MCF 10A (cell line): ENCODE results near the gene WFDC2. TPM values are rescaled to one million over a fixed set of nuclear protein-coding genes. Genes with fewer than 3 reads are reported as not detected.

ENCODE experiments used
- BruUV-seq: library from RNA; stranded (reverse); fragments of 400-500 nt; replicated peaks from 2 replicates; lab custom pipeline; 2021; lab: Mats Ljungman, UMichigan
- CTCF ChIA-PET: fragments of 300-600 bp; sonication (Branson Sonifier 250); formaldehyde crosslinking; extraction: SDS; loops from one replicate; lab custom pipeline; 2021; ENCODE audit warnings: antibody characterized with exemption, inconsistent platforms; lab: Yijun Ruan, JAX
- POLR2A ChIA-PET: fragments of 300-600, 350-650 bp; sonication (Branson Sonifier 250); formaldehyde crosslinking; extraction: SDS; loops from one replicate; lab custom pipeline; 2020; ENCODE audit warnings: antibody characterized with exemption, inconsistent platforms; lab: Yijun Ruan, JAX
- DNase-seq: peaks from one replicate; pipeline ENCODE4 v3.0.0-alpha.2; 2018; ENCODE audit not compliant: unreplicated experiment
- H3K27ac Mint-ChIP-seq: one replicate; pipeline ENCODE4 v1.8.0; 2022; ENCODE audit warnings: mild to moderate bottlenecking, low read depth, mixed read lengths; ENCODE audit not compliant: unreplicated experiment
- H3K27me3 Mint-ChIP-seq: one replicate; pipeline ENCODE4 v1.8.0; 2022; ENCODE audit warnings: mixed read lengths; ENCODE audit not compliant: insufficient read depth, unreplicated experiment
- H3K36me3 Mint-ChIP-seq: one replicate; pipeline ENCODE4 v1.8.0; 2022; ENCODE audit warnings: mild to moderate bottlenecking, moderate library complexity, mixed read lengths; ENCODE audit not compliant: insufficient read depth, unreplicated experiment
- H3K4me1 Mint-ChIP-seq: one replicate; pipeline ENCODE4 v1.8.0; 2022; ENCODE audit warnings: mixed read lengths; ENCODE audit not compliant: insufficient read depth, unreplicated experiment
- H3K4me3 Mint-ChIP-seq: one replicate; pipeline ENCODE4 v1.8.0; 2022; ENCODE audit warnings: mild to moderate bottlenecking, moderate library complexity, mixed read lengths; ENCODE audit not compliant: unreplicated experiment
- H3K9me3 Mint-ChIP-seq: one replicate; pipeline ENCODE4 v1.8.0; 2022; ENCODE audit warnings: mixed read lengths; ENCODE audit not compliant: unreplicated experiment
- CTCF ChIP-seq: fragments of 200-600 bp; IDR thresholded peaks from one replicate; pipeline ENCODE4 v1.8.0; 2022; ENCODE audit warnings: antibody characterized with exemption, mild to moderate bottlenecking; ENCODE audit not compliant: unreplicated experiment
- intact Hi-C: fragments of 100-400 bp; cut with micrococcal nuclease; formaldehyde crosslinking; loops from 2 replicates; pipeline ENCODE4 v1.14.1; 2022
- total RNA-seq: library from RNA; stranded (reverse); gene quantifications from 2 replicates; pipeline ENCODE4 v1.2.3, GENCODE V29; 2022

The WFDC2 gene
- total RNA-seq, 1 experiment from 2014 or later: not detected

- no peaks in the 10 kb centered on the region for H3K9me3 Mint-ChIP-seq
- intact Hi-C loops: no loop called here
- peak overlapping the region; percentile 69 for H3K27ac Mint-ChIP-seq
- H3K36me3 Mint-ChIP-seq: no peaks in the 10 kb centered on the region
- peaks cover under 1% of the 10 kb centered on the region for H3K27me3 Mint-ChIP-seq
- BruUV-seq: TSS peak; percentile 33
- DNase-seq: peak; percentile 53
- CTCF ChIA-PET: no interaction called here
- POLR2A ChIA-PET: interaction anchor here (0.9 to 3.7 kb wide), 5 partner anchors 8 to 170 kb away, joined by 3 to 49 read pairs (median 3); partner anchors contain the start of gene SPINT3
- H3K4me1 Mint-ChIP-seq: peaks cover 35% of the 10 kb centered on the region
- H3K4me3 Mint-ChIP-seq: no peak overlapping the region
- no peak for TF ChIP-seq CTCF
Observed at GRCh38 chr20:45507011-45507820, 37.7 kb downstream of the WFDC2 start.

- H3K27ac Mint-ChIP-seq: no peak overlapping the region
- peaks cover 35% of the 10 kb centered on the region for H3K4me1 Mint-ChIP-seq
- H3K4me3 Mint-ChIP-seq: no peak overlapping the region
- no peak for TF ChIP-seq CTCF
- no TSS peak for BruUV-seq
- no peaks in the 10 kb centered on the region for H3K27me3 Mint-ChIP-seq
- no peaks in the 10 kb centered on the region for H3K36me3 Mint-ChIP-seq
- POLR2A ChIA-PET: interaction anchor here (1.0 to 3.7 kb wide), 2 partner anchors 7 to 10 kb away, joined by 3 to 49 read pairs; partner anchors contain the start of gene SPINT3
- H3K9me3 Mint-ChIP-seq: no peaks in the 10 kb centered on the region
- no peak for DNase-seq
- intact Hi-C loops: no loop called here
- CTCF ChIA-PET: interaction anchor here (0.6 to 1.8 kb wide), 3 partner anchors 165 to 263 kb away, joined by 3 to 6 read pairs (median 4); no protein-coding TSS in a partner anchor
Observed at GRCh38 chr20:45508068-45508886, 38.7 kb downstream of the WFDC2 start.

DNA sequence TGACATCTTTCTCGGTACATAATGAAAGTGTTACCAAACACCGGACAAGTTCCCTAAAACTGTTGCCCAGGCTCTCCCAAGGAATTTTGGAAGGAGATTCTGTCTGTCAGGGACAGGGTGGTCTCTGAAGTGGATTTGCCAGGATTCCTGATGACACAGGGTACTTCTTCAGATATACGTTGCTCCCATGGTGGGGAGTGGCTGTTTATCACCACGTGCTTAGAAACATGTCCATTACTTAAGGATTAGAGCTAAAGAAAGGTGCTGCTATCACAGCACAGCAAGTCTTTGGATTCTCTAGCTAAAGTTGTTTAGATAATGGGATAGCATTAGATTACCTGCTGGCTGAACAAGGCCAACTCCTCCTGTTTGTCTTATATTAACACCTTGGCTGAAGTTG is 39.5 kb downstream of the WFDC2 start:
- no peaks in the 10 kb centered on the region for H3K27me3 Mint-ChIP-seq
- H3K4me1 Mint-ChIP-seq: peaks cover 35% of the 10 kb centered on the region
- CTCF ChIA-PET: interaction anchor here (0.6 to 1.8 kb wide), 2 partner anchors 197 to 262 kb away, joined by 3 to 6 read pairs; no protein-coding TSS in a partner anchor
- no TSS peak for BruUV-seq
- no peak overlapping the region for H3K4me3 Mint-ChIP-seq
- intact Hi-C loops: no loop called here
- no peak for TF ChIP-seq CTCF
- DNase-seq: no peak
- no peaks in the 10 kb centered on the region for H3K9me3 Mint-ChIP-seq
- no peaks in the 10 kb centered on the region for H3K36me3 Mint-ChIP-seq
- POLR2A ChIA-PET: interaction anchor here (1.4 to 3.7 kb wide), 2 partner anchors 9 to 165 kb away, joined by 3 to 49 read pairs; no protein-coding TSS in a partner anchor
- peak overlapping the region; percentile 88 for H3K27ac Mint-ChIP-seq
